ENCODE data around the gene TBC1D5. TPM values are rescaled to one million over a fixed set of nuclear protein-coding genes. Genes with fewer than 3 reads are reported as not detected.

Gene TBC1D5
- total and polyA plus RNA-seq, 2 of the 8 experiments (the other 6 are each of a cell fraction or from before 2014, with no cell fraction given) = 11.0 to 22.9 TPM

GRCh38 chr3:17469954-17470353 is 272.5 kb downstream of the TBC1D5 start (continued):
- no peak for TF ChIP-seq TAF7 (optimal IDR thresholded peaks at IDR 0.05; ENCODE audit: borderline replicate concordance, low read depth, low read length)
- TF ChIP-seq, protein P1, sequence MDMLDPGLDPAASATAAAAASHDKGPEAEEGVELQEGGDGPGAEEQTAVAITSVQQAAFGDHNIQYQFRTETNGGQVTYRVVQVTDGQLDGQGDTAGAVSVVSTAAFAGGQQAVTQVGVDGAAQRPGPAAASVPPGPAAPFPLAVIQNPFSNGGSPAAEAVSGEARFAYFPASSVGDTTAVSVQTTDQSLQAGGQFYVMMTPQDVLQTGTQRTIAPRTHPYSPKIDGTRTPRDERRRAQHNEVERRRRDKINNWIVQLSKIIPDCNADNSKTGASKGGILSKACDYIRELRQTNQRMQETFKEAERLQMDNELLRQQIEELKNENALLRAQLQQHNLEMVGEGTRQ (IDR thresholded peaks at IDR 0.05; ENCODE audit: low read length) = no peak
- no peak for TF ChIP-seq CHD1 (IDR thresholded peaks at IDR 0.05; ENCODE audit: low read depth, low read length)
